ENCODE results near the gene INIP. TPM values are rescaled to one million over a fixed set of nuclear protein-coding genes. Genes with fewer than 3 reads are reported as not detected.

The INIP gene
- total and polyA plus RNA-seq, 2 experiments from 2014 or later = 16.7 to 30.4 TPM

GRCh38 chr9:112765281-112765680 lies 47.4 kb upstream of the INIP start:
- Histone ChIP-seq H3K36me3 (ENCODE audit: insufficient read depth) (no peaks in the 10 kb centered on the region), H3K4me1 (ENCODE audit: insufficient read depth) (no peaks in the 10 kb centered on the region), H3K27me3 (ENCODE audit: insufficient read depth) (no peaks in the 10 kb centered on the region), H3K4me2 (no peak overlapping the region), H2AFZ (no peak overlapping the region), H4K20me1 (replicated peaks; ENCODE audit: insufficient read depth) (peaks cover 3% of the 10 kb centered on the region), H3K4me3 (no peak overlapping the region), H3K79me2 (replicated peaks; ENCODE audit: insufficient read depth) (0 out of 2 replicates have a peak, but pooled peaks cover 3% of the 10 kb centered on the region), H3K27ac (ENCODE audit: low read depth) (no peak overlapping the region), H3K9me2 (ENCODE audit: insufficient read depth) (no peaks in the 10 kb centered on the region), H3F3A (replicated peaks; ENCODE audit: low read depth) (no peaks in the 10 kb centered on the region)
- Mint-ChIP-seq H3K27ac (no peak overlapping the region), H3K4me3 (no peak overlapping the region), H3K27me3 (ENCODE audit: insufficient read depth, low read depth, poor library complexity) (peaks cover 2% of the 10 kb centered on the region), H3K36me3 (ENCODE audit: low read depth) (no peaks in the 10 kb centered on the region; the same call in 2 of the 3 replicates), H3K4me1 (peaks cover 12% of the 10 kb centered on the region), H3K9me3 (peaks cover 7% of the 10 kb centered on the region; the same call in 2 of the 3 replicates)
- DNase-seq (ENCODE audit: low spot score) (no peak), ATAC-seq (no peak)
- no peak for TF ChIP-seq STAT1 (IDR thresholded peaks at IDR 0.05; ENCODE audit: unreplicated experiment)
- TF ChIP-seq POLR2AphosphoS5 (IDR thresholded peaks at IDR 0.05; ENCODE audit: low read depth) = no peak
- no peak for TF ChIP-seq EZH2phosphoT487 (IDR thresholded peaks at IDR 0.05; ENCODE audit: unreplicated experiment)
- no peak for TF ChIP-seq ZNF331 (CRISPR knock-in tag; IDR thresholded peaks at IDR 0.05; ENCODE audit: low read depth)
- TF ChIP-seq JUNB (IDR thresholded peaks at IDR 0.05; ENCODE audit: unreplicated experiment) = no peak
- TF ChIP-seq CREB1 (CRISPR knock-in tag; IDR thresholded peaks at IDR 0.05; ENCODE audit: low read depth) = no peak
- TF ChIP-seq REST (IDR thresholded peaks at IDR 0.05; ENCODE audit: unreplicated experiment) = no peak
- TF ChIP-seq ETS1 (IDR thresholded peaks at IDR 0.05) = no peak
- TF ChIP-seq ZNF114 (CRISPR knock-in tag; IDR thresholded peaks at IDR 0.05) = no peak
- no peak for TF ChIP-seq ZNF462 (CRISPR knock-in tag; IDR thresholded peaks at IDR 0.05)
- no peak for TF ChIP-seq CTCF (conservative IDR thresholded peaks at IDR 0.05; ENCODE audit: low read depth in 2 of 2)
- no peak for TF ChIP-seq NANOG (IDR thresholded peaks at IDR 0.05; ENCODE audit: borderline replicate concordance)
- TF ChIP-seq EZH2 (IDR thresholded peaks at IDR 0.05; ENCODE audit: low read depth, unreplicated experiment) = no peak

Measured in GM23338 (cell line).